ENCODE data around the gene ARHGAP9. TPM values are rescaled to one million over a fixed set of nuclear protein-coding genes. Genes with fewer than 3 reads are reported as not detected.
"Not testable (repeated sequence)": the region's sequence is repeated elsewhere in the genome, so short reads cannot be mapped to it uniquely, and the experiment has no call there.

The ARHGAP9 gene

GRCh38 chr12:57426948-57427347 is 52.7 kb downstream of the ARHGAP9 start:
- H3K27me3 ChIP-seq (ENCODE audit: insufficient read depth, poor library complexity, severe bottlenecking); DNase-seq (ENCODE audit: low read depth in 1 of 2, low spot score in 1 of 2); H3K4me3 ChIP-seq (replicated peaks; ENCODE audit: insufficient read depth, low read length); H3K27ac ChIP-seq (replicated peaks): not testable (repeated sequence)

Small RNA genes lying within 50 kb of the gene (microRNA-seq; reads per million reads assigned to microRNA genes)
- 5.7 reads per million, percentile 17 among the genes with 10 or more reads in this experiment for gene MIR616
- gene MIR6758 = not detected
